B cell (primary cell): ENCODE measurements around the gene MEIS2.

Experiments
- EZH2 ChIP-seq: IDR thresholded peaks from 2 replicates; pipeline ENCODE4 v1.6.1; 2012; ENCODE audit warnings: borderline replicate concordance, low read depth, mild to moderate bottlenecking, moderate library complexity, low read length; ENCODE audit not compliant: insufficient read depth, poor library complexity, severe bottlenecking
- TF ChIP-seq, protein P1 (sequence below): fragments of 200-600 bp; IDR thresholded peaks from one replicate; pipeline ENCODE4 v1.8.0; 2022; ENCODE audit warnings: antibody characterized with exemption, mild to moderate bottlenecking

DNA sequence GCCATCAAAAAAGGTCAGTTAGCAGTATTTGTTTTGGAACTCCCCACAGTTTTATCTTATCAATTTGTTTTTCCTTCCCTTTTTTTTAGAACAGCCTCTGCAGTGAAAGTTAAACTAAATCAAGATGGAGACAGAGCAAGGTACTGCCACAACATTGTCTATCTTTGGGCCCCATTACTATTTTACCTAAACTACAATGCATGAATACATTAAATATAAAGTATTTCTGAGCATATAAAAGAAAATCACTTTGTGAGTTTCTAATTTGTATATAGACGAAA is 139.5 kb downstream of the MEIS2 start:
- TF ChIP-seq, protein P1, sequence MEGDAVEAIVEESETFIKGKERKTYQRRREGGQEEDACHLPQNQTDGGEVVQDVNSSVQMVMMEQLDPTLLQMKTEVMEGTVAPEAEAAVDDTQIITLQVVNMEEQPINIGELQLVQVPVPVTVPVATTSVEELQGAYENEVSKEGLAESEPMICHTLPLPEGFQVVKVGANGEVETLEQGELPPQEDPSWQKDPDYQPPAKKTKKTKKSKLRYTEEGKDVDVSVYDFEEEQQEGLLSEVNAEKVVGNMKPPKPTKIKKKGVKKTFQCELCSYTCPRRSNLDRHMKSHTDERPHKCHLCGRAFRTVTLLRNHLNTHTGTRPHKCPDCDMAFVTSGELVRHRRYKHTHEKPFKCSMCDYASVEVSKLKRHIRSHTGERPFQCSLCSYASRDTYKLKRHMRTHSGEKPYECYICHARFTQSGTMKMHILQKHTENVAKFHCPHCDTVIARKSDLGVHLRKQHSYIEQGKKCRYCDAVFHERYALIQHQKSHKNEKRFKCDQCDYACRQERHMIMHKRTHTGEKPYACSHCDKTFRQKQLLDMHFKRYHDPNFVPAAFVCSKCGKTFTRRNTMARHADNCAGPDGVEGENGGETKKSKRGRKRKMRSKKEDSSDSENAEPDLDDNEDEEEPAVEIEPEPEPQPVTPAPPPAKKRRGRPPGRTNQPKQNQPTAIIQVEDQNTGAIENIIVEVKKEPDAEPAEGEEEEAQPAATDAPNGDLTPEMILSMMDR, result no peak
- TF ChIP-seq EZH2, result no peak
